GM10847 (cell line): ENCODE measurements around the gene SCUBE1.

ENCODE experiments used
- POLR2A ChIP-seq: IDR thresholded peaks from 2 replicates; pipeline ENCODE4 v1.6.1; 2011; ENCODE audit not compliant: insufficient read length; ENCODE audit errors: extremely low read depth

SCUBE1 gene

DNA sequence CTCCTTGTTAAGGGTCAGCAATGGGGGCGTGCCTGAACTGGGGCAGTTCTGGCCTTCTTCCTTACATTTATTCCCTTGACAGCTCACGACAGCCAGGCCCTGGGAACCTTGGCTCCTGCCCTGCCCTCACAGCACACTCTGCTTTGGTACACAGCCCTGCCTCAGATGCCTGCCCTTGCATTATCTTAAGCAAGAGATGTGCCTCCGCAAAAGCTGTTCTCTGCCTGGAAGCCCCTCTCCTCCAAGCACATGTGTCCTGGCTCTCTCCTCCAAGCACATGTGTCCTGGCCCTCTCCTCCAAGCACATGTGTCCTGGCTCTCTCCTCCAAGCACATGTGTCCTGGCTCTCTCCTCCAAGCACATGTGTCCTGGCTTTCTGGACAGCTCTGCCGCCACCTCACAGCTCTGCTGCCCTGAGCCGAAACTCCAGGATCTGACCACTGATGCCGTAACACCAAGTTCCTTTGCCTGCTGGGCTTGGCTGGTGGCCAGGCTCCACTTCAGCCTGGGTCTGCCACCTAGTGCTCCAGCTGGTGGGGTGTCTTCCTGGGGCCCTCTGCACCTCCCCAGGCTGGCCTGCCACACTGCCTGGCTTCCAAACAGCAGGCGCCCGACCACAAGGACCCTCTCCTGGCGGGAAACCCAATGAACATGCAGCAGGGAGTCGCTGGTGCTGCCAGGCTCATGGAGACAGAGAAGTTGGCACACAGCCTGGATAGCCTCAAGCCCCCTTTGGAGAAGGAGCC is 53.0 kb downstream of the SCUBE1 start:
- TF ChIP-seq POLR2A: no peak

DNA sequence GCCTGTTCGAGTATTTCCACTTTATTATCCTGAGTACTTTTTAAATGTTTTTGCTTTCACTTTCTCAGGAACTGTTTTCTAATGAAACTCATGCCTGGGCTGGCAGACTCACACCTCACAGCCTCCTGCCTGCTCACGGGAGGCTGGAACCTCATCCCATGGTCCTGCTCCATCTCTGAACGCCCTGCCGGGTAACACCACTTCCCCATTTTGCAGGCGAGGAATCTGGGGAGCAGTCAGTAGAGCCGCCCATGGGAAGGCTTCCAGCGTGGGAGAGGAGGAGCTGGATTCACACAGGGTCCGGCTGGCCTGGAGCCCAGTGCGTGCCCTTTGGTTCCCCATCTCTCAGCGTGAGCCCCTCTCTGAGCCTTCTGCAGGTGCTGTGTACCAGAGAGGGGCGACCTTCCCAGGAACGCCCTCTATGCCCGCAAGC is 53.6 kb downstream of the SCUBE1 start:
- no peak for TF ChIP-seq POLR2A

DNA sequence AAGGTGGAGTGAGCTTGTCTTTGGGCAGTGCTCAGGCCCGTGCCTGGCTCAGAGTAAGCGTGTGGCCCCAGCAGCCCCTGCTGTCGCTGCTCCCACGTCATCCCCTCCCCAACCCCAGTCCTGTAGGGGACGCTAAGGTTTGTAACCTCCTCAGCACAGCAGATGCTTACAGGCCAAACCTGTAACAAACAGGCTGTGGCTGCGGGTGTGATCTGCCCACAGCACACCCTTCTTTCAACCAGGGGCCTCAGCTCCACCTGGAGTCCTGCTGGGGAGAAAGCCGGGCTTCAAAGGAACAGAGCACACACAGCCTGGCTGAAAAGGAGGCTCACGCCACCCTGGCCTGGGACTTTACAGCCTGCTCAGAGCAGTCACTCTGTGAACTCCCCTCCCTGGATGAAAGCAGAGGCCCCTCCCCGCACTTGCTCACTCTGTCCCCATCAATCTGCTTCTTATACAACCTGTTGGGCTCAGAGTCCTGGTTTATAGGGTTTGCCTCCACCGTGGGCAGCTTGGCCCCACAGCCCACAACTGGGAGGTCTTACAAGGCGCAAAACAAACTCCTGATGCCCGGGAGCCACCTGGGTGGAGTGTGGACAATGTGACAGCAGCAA is 54.3 kb downstream of the SCUBE1 start:
- TF ChIP-seq POLR2A: no peak

DNA sequence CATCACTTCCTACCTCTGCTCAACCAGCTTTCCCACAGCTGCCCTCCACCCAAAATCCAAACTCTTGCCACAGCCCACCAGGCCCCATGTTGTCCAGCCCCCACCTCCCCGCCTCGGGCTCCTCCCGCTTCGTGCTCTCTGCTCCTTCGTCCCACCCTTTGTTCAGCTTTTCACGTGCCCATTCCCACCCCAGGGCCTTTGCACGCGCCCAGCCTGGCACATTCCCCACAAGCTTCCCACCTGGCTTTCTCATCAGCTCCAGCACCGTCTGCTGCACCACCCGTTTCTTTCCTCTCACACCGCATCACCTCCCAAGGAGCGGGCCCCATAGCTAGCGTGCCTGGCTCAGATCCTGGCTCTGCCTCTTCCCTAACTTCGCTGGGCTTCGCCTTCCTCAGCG is 54.8 kb downstream of the SCUBE1 start:
- no peak for TF ChIP-seq POLR2A

DNA sequence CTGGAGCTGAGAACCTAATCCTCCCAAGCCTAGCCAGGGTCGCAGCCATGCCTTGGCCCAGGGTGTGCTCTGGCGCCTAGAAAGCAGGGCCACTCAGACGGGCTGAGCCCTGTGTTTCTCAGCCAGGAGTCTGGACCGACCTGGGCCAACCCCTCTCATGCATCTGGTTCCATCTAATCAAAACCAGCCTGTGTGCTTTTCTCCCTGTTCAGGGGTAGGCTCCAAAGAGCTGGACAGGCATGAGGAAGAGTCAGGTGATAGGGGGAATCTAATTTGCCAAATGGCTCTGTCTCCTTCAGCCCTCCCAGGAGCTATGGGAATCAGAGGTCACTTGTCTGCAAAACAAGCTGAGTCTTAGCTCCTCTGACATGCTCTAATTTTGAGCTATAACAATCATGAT is 55.7 kb downstream of the SCUBE1 start:
- no peak for TF ChIP-seq POLR2A

DNA sequence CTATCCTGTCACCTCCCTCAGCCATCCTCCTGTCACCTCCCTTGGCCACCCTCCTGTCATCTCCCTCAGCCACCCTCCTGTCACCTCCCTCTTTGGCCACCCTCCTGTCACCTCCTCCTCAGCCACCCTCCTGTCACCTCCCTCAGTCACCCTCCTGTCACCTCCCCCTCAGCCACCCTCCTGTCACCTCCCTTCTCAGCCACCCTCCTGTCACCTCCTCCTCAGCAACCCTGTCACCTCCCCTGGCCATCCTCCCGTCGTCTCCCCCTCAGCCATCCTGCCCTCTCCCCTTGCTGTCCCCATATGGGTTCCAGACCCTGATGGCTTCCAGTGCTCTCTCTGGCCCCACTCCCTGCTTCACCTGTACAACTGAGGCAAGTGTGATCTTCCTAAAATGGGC is 61.8 kb downstream of the SCUBE1 start:
- no peak for TF ChIP-seq POLR2A

DNA sequence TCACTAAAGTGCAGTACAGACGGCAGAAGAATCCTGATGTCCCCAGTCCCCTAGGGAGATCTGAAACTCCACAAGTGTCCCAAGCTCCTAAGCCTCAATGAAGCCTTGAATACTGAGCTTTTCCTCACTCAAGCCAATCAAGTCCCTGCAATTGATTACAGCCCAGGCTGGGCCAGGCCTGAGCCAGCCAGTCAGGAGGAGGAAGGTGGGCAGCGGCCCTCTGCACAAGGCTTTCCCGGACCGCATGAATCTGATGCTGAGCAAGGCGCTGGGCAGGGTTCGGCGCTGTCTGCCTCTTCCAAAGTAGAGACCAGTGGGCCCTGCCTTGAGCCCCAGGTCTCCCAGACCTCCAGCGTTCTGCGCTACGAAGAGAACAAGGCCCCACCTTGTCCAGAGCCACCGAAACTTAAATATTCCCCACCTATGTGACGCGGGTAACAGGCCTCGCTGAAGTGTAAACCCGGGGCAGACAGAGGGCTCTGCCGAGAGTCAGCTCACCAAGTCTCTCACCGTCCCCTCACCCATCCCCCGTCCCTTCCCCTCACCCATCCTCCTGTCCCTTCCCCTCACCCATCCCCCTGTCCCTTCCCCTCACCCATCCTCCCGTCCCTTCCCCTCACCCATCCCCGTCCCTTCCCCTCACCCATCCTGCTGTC is 63.2 kb downstream of the SCUBE1 start:
- TF ChIP-seq POLR2A: no peak

DNA sequence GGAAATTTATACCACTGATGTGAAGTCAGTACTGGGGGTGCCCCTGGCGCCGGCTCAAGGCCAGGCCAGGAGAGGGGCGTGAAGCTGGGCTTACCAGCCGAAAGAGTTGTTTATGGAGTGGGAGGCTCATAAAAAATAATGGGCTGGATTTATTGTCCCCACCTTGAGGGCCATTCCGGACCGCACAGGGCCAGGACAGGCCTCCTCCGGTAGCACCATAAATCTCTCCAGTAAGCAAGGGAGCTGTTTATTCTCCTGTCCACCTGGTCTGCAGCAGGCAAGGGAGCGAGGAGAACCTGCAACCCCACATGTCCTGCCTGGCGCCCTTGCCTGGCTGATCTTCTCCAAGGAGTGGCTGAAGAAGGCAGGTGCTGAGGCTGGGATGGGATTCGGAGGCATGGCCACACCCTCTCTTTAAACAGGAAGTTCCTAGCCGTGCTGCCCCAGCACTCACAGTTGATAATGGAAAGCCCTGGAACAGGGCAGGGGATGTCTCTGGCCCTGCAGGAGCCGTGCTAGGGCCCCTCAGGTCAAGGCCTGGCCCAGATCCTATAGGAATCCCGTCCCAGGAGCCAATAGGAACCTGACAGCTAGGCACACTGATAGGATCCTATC is 65.1 kb downstream of the SCUBE1 start:
- no peak for TF ChIP-seq POLR2A

DNA sequence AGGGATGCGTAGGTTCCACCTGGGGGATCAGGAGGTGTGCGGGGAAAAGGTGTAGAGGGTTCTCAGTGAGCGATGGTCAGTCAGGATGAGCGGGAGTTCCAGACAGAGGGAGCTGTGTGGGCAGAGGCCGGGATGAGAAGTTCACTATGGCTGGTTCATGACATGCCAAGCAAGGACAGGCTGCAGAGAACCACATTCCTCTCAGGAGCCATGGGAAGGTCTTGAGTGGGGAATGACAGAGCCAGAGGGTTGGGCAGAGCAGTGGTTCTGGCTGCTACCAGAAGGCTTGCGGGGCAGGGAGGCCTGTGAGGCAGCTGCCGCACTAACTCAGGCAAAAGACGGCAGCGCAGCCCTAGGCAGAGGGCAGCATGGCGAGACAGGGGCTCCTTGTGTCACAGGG is 66.1 kb downstream of the SCUBE1 start:
- no peak for TF ChIP-seq POLR2A

DNA sequence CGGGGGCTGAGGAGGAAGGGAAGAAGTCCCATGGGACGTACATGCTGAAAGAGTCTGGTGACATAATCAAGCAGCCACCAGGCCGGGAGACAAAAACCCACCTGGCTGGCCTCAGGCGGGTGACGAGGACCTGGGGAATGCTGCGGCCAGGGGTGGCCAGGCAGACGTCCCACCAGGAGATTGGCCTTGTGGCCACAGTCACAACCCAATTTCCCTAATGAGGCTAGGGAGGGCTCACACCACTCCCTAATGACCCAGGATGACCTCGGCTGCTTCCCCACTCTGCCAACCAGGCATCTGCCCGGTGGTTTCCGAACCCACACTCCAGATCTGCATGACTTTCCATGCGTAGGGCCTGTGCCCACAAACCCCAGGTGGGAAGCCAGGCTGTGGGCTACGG is 66.9 kb downstream of the SCUBE1 start:
- TF ChIP-seq POLR2A: no peak

DNA sequence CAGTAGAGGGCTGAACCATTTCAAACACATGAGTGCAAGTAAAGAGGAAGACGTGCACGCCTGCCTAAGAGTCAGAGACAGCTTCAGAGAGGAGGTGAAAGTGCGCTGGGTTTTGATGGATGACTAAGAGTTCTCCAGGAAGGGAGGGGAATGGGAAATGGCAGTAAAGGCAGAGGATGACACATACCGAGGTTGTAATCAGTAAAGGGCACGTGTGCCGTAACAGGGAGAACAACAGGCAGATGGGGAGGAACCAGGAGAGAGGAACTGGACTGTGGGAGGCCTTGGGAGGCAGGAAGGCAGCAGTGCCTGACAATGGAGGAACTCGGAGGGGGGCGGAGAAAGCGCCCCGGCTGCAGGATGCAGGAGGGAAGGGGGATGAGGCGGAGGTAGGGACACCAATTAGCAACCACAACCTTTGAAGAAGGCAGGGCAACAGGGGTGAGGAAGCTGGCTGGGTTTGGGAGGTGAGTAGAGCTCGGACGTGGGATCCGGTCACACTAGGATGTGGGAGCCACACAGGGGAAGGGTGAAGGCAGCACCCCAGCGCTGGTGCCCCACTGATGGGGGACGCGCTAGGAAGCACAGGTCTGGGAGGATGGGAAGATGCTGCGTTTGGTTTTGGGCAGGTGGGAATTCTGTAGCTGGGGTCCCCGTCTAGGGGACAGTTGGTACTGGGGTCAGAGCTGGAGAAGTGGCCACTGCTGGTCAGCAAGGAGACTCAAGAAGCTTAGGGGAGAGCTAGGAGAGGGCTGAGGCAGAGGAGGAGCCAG is 67.4 kb downstream of the SCUBE1 start:
- no peak for TF ChIP-seq POLR2A

DNA sequence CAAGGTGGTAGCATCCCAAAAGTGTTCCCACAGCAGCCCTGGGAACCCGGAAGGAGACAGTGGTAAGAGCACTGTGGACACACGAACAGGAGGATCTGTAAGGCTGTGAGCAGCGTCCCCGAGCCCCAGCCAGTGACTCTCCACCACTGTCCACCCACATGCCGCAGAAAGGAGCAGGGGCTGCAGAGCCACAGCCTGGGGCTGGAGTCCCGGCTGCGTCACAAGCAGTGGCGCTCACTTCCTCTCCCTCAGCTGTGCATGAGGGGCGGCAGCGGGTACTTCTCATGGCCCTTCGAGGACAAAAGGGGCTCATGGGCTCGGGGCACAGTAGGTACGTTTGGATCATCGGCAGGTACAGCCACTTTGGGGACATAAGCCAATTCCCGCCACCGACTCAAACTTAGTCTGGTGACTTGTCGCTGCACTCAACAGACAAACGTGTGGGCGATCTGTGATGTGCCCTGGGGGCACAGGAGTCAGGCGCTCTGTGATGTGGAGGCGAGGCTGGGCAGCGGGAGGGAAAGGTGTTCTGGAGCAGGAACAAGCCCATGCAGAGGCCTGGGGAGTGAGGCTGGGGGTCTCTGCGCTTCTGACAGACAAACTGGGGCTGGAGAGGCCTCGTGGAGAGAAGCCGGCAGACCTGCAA is 68.5 kb downstream of the SCUBE1 start:
- TF ChIP-seq POLR2A: no peak

DNA sequence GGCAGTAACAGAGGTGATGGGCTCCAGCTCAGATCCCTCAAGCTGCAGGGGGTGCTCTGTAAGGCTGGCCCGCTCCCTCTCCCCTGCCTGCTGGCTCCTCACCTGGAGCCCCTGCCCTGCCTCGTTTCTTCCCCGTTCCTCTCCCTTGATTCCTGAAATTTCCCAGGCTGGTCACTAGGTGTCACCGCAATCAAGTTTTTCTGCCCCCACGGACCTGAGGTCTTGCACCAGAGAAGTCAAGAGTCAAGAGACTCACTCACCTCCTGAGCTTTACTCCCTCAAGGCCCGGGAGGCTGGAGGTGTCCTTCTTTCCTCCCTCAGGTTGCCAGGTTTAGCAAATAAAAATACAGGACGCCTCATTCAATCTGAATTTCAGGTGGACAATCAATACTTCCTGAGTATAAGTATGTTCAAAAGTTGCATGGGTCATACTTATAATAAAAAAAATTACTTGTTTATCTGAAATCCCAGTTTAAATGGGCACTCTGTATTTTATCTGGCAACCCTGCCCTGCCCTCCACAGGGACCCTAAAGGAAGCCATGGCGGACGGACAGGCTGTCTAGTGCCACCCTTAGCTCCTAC is 69.2 kb downstream of the SCUBE1 start:
- TF ChIP-seq POLR2A: no peak

DNA sequence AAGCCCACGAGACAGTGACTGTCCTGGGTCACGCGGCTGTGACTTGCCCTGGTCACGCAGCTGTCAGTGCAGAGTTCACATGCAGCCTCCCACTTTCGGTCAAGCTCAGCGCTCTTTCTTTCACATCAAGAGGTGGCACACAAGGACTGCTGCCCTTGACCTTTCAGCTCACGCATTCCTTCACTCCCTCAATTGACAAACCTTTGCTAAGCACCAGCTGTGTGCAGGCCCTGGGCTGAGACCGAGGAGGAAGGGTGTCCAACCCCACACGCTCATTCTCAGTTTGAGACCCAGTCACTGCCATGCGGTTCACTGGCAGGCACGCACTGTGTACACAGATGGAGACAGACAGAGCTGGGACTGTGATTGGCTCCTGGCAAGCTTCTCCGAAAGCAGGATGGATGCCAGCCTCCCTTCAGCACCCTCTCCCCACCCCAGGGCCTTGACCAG is 70.3 kb downstream of the SCUBE1 start:
- TF ChIP-seq POLR2A: no peak
